ENCODE results near the gene COMTD1.
A peak's percentile ranks its signal among the peaks of the same experiment; 100 is the strongest.
"Not testable (repeated sequence)": the region's sequence is repeated elsewhere in the genome, so short reads cannot be mapped to it uniquely, and the experiment has no call there.

COMTD1 gene

GRCh38 chr10:75189266-75190096 is 46.3 kb downstream of the COMTD1 start:
- no peak for DNase-seq

GRCh38 chr10:75188522-75188921 is 47.2 kb downstream of the COMTD1 start:
- not testable (repeated sequence) for DNase-seq

GRCh38 chr10:75187961-75188426 is 47.8 kb downstream of the COMTD1 start:
- peak; percentile 21 for DNase-seq

GRCh38 chr10:75186310-75186709 is 49.4 kb downstream of the COMTD1 start:
- no peak for DNase-seq

All from NCI-H345 (cell line).